Endothelial cell of umbilical vein (primary cell): ENCODE results near the gene PXT1.

ENCODE experiments used
- CTCF ChIP-seq, 2 donors: IDR thresholded peaks; 1 replicate in 1 of 2; 2 replicates in 1 of 2; pipeline ENCODE4 v1.5.1; 2011; ENCODE audit warnings: low read length in 2 of 2, mild to moderate bottlenecking in 2 of 2, moderate library complexity in 2 of 2, control low read depth in 1 of 2, inconsistent platforms in 1 of 2, low read depth in 1 of 2; ENCODE audit not compliant: insufficient read depth in 1 of 2; ENCODE audit errors: extremely low read depth in 1 of 2
- EZH2 ChIP-seq: IDR thresholded peaks from 2 replicates; pipeline ENCODE4 v1.6.1; 2012; ENCODE audit warnings: borderline replicate concordance, low read depth, mild to moderate bottlenecking, moderate library complexity, low read length, inconsistent platforms; ENCODE audit not compliant: severe bottlenecking
- FOS ChIP-seq: IDR thresholded peaks from 2 replicates; pipeline ENCODE4 v1.6.1; 2011; ENCODE audit warnings: mild to moderate bottlenecking, low read length, moderate library complexity, borderline replicate concordance; ENCODE audit not compliant: insufficient read depth
- GATA2 ChIP-seq: IDR thresholded peaks from 2 replicates; pipeline ENCODE4 v1.7.0; 2011; ENCODE audit warnings: low read depth, mild to moderate bottlenecking, moderate library complexity, mixed read lengths, low read length; ENCODE audit not compliant: insufficient read length, insufficient read depth
- JUN ChIP-seq: IDR thresholded peaks from 2 replicates; pipeline ENCODE4 v1.6.1; 2011; ENCODE audit warnings: borderline replicate concordance, low read depth; ENCODE audit not compliant: insufficient read length, insufficient read depth
- MAX ChIP-seq: IDR thresholded peaks from 2 replicates; pipeline ENCODE4 v1.6.1; 2011; ENCODE audit not compliant: insufficient read depth, insufficient read length
- MYC ChIP-seq: IDR thresholded peaks from one replicate; pipeline ENCODE4 v1.6.1; 2011; ENCODE audit warnings: mild to moderate bottlenecking, low read depth, low read length
- POLR2A ChIP-seq: IDR thresholded peaks from 2 replicates; pipeline ENCODE4 v1.6.1; 2012; ENCODE audit warnings: low read depth, mild to moderate bottlenecking, control low read depth, low read length
- POLR2AphosphoS5 ChIP-seq: IDR thresholded peaks from 2 replicates; pipeline ENCODE4 v1.6.1; 2012; ENCODE audit warnings: low read depth, mild to moderate bottlenecking, control low read depth, low read length, moderate library complexity; ENCODE audit not compliant: insufficient read depth

- TF ChIP-seq CTCF (IDR thresholded peaks at IDR 0.05; ENCODE audit: extremely low read depth in 1 of 2, insufficient read depth in 1 of 2, low read depth in 1 of 2, low read length in 2 of 2) (no peak), POLR2A (no peak), MAX (no peak), POLR2AphosphoS5 (no peak), JUN (no peak), GATA2 (no peak), EZH2 (no peak), FOS (no peak), MYC (no peak)
Measured at GRCh38 chr6:36479256-36479655, 36.6 kb upstream of the PXT1 start.
